GM21717 (cell line): ENCODE data around the gene SRRM4.

Experiments
- ATAC-seq: cut with Tn5 transposase; IDR thresholded peaks from one replicate; pipeline ENCODE4 v1.9.1; 2021; ENCODE audit warnings: mild to moderate bottlenecking, moderate library complexity; ENCODE audit not compliant: unreplicated experiment

The SRRM4 gene

DNA sequence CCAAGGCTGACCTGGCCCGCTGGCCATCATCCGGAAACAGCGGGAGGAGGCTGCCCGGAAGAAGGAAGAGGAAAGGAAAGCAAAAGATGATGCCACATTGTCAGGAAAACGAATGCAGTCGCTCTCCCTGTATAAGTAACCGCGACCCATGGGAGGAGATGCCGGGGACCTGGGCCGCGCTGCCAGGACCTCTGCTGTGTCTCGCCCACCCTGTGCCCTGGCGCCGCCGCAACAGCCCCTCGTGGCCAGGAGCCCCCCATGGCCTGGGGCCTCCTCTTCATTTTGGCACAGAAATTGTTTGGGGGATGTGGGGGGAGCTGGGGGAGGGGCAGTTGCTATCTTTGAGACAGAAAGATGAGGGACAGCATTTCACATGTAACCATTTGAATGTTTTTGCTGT, 213.9 kb downstream of the SRRM4 start:
- no peak for ATAC-seq

GRCh38 chr12:119198440-119198839, 217.1 kb downstream of the SRRM4 start:
- ATAC-seq: no peak

GRCh38 chr12:119200601-119201000, 219.3 kb downstream of the SRRM4 start:
- no peak for ATAC-seq

- no peak for ATAC-seq
Measured at GRCh38 chr12:119201789-119202543, 220.6 kb downstream of the SRRM4 start.

- ATAC-seq: no peak
Measured at GRCh38 chr12:119202544-119202943, 221.2 kb downstream of the SRRM4 start.

DNA sequence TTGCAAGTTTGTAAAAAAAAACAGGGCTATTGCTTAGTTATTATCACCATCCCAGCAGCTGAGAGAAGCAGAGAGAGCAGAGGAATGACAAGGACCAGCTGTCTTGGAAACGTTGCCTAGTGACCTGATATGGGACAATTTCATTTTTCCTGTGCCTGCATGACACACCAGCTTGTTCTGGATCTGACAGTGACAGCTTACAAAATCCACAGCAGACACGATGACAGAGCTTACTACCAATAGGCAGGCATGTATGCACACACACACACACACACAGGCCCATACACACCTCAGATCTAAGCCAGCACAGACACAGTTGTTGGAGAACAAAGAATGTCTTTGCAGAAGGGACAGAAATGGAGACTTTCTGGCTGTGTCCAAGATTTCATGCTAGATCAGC, 222.8 kb downstream of the SRRM4 start:
- ATAC-seq: no peak

GRCh38 chr12:119204671-119205285, 223.4 kb downstream of the SRRM4 start:
- ATAC-seq: no peak

DNA sequence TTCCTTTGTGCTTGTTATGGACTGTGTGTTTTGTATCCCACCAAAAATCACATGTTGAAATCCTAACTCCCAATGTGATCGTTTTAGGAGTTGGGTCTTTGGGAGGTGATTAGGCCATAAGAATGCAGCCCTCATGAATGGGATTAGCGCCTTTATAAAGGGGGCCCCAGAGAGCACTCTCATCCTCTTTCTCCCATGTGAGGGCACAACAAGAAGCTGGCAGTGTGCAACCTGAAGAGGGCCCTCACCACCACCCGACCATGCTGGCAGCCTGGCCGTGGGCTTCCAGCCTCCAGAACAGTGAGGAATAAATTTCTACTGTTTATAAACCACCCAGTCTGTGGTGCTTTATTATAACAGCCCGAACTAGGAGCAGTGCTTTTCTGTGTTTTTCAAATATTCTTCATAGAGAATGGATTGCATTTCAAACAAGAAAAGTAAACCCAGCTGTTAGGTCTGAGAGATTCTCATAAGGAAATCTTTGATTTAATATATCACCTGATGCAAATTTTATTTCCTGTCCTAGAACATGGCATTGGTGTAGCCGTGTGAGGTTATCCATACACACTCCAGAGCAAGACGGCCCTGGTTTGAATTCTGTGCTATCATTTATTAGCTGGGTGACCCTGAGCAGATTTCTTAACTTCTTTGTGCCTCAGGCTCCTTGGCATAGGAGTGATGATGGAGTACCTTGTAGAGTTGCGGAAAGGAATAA, 225.2 kb downstream of the SRRM4 start:
- ATAC-seq: no peak

DNA sequence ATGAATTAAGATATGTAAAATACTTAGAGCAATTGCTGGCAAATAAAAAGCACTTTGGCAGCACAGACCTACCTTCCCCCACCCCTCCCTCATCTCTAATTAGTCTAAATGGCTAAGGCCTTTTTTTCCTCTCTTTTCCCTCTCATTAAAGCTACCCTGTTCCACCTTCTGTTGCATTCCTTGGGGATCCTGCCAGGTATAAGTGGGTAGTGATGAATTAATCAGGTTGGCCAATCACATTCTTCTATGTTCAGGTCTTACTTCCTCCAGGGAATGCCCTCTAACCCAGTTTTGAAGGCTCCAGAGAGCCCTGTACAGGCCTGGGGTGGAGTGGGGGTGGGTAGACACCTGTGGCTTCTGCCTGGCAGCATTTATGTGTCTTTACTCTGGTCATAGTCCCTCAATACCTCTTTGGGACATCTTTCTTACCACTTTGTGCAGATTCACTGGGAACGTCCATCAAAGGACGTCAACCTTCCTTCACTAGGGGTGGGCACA, 225.8 kb downstream of the SRRM4 start:
- ATAC-seq: no peak

- no peak for ATAC-seq
Measured at GRCh38 chr12:119208626-119209061, 227.3 kb downstream of the SRRM4 start.

GRCh38 chr12:119211884-119212283, 230.5 kb downstream of the SRRM4 start:
- ATAC-seq: no peak
